ENCODE data around the gene NIPBL. TPM values are rescaled to one million over a fixed set of nuclear protein-coding genes. Genes with fewer than 3 reads are reported as not detected.

Gene NIPBL
- total RNA-seq, 4 donors from 2014 or later = 26.7 to 73.8 (median 64.4) TPM

DNA sequence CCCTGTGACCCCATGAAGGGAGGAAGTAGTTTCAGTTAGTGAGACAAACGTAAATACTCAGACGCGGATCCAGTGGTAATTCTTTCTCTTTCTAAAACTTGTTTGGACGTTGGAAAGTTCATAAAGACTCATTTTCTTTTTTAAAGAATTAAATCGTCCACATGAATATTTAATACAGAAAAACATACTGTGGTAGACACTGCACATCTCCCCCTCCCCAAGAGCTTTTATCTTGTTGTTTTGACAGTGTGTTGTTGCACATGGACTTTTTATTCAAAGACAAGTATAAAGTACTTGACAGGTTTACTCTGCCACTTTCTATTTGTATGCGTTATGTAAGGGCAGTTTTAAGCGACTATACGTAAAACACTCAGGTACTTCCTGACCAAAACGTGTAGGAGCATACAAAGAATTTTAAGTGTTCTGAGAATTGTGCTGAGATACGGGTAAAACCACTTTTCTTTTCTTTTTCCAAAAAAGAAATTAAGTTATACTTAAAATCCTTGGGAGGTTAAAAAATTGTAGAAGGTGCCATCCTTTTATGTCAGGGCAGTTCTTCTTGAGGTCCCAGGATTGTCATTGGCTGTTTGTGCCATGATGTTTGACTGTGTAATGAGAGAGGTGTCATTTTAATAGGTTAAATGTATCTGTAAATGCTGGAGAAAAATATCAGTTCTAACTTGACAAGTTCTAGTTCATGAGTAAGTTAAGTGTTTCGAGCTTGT is 1.3 kb downstream of the NIPBL start:
- H3K36me3 ChIP-seq = no peaks in the 10 kb centered on the region
- H3K4me1 ChIP-seq = peaks cover 25 to 67% (median 47%) of the 10 kb centered on the region in 4 donors
- no peaks in the 10 kb centered on the region for H3K27me3 ChIP-seq
- no peaks in the 10 kb centered on the region for H3K9me3 ChIP-seq
- WGBS, 2 donors (ENCODE audit: low coverage in 1 of 2) = 0 to 1% methylated on average over 11 of the region's 11 CpGs
- in situ Hi-C loops (cut with MboI; ENCODE audit: low pct_ligation_motif_present in 1 of 4, low pct_unique_long_range_greater_than_20kb in 1 of 4, low sequenced_read_pairs in 3 of 4) (loop anchor here in 1 of 4 donors (10.0 kb wide), 1 partner anchor 133 kb away; no protein-coding TSS in a partner anchor), intact Hi-C loops (cut with DNase I; ENCODE audit: low total_unique reads) (no loop called here)
- DNase-seq = no peak
- TF ChIP-seq POLR2A (IDR thresholded peaks at IDR 0.05) = peak; percentile 4
- TF ChIP-seq EP300 (IDR thresholded peaks at IDR 0.05; ENCODE audit: low read depth) = no peak
- TF ChIP-seq POLR2AphosphoS5 (IDR thresholded peaks at IDR 0.05) = no peak
- peak overlapping the region; percentile 66 to 90 (median 84) for H3K4me3 ChIP-seq
- H3K27ac ChIP-seq = peak overlapping the region; percentile 97 to 99 (median 98)

DNA sequence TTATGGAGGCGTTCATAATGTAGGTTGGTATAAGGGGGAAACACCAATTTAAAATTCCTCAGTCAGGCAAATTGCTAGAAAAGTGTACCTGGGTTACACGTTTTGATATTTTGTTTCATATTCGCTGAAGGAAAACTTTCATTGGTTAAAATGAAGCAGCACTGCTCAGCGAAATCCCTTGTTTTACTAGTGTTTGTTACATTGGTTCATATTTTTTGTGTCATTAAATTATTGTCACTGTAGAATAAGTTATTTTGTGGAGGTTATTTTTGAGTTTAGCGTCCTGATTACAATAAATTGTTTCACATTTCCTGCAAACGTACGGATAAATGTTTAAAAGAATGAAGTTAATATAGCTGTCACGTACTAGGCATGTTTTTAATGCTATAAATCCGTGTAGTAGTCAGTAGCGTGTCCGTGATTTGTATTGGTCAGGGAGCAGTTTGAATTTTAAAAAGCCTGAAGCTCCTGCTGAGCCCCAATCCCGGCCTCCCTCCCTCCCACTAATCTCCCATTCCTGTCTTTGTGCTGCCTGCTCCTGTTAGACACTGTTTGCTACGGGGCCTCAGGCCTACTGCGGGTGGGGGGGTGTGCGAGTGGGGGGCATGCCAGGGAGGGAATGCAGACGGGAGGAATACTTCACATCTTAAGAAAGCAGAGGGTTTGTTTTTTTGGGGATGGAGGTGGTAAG is 2.0 kb downstream of the NIPBL start:
- intact Hi-C loops (cut with DNase I; ENCODE audit: low total_unique reads) (no loop called here), in situ Hi-C loops (cut with MboI; ENCODE audit: low pct_ligation_motif_present in 1 of 4, low pct_unique_long_range_greater_than_20kb in 1 of 4, low sequenced_read_pairs in 3 of 4) (loop anchor here in 1 of 4 donors (10.0 kb wide), 1 partner anchor 134 kb away; no protein-coding TSS in a partner anchor)
- no peaks in the 10 kb centered on the region for H3K36me3 ChIP-seq
- H3K27ac ChIP-seq = peak overlapping the region; percentile 97 to 99 (median 98)
- H3K27me3 ChIP-seq = no peaks in the 10 kb centered on the region
- H3K9me3 ChIP-seq = no peaks in the 10 kb centered on the region
- DNase-seq = no peak
- TF ChIP-seq EP300 (IDR thresholded peaks at IDR 0.05; ENCODE audit: low read depth) = no peak
- no peak for TF ChIP-seq POLR2AphosphoS5 (IDR thresholded peaks at IDR 0.05)
- no peak for TF ChIP-seq CTCF (IDR thresholded peaks at IDR 0.05)
- TF ChIP-seq POLR2A (IDR thresholded peaks at IDR 0.05) = no peak
- peak overlapping the region; percentile 66 to 90 (median 84) for H3K4me3 ChIP-seq
- 3% methylated on average over 15 to 16 of the region's 16 CpGs for WGBS, 2 donors (ENCODE audit: low coverage in 1 of 2)
- H3K4me1 ChIP-seq = peaks cover 25 to 69% (median 47%) of the 10 kb centered on the region in 4 donors

- H3K4me1 ChIP-seq = peaks cover 25 to 69% (median 39%) of the 10 kb centered on the region in 4 donors
- in situ Hi-C loops (cut with MboI; ENCODE audit: low pct_ligation_motif_present in 1 of 4, low pct_unique_long_range_greater_than_20kb in 1 of 4, low sequenced_read_pairs in 3 of 4) = loop anchor here in 1 of 4 donors (10.0 kb wide), 1 partner anchor 135 kb away; no protein-coding TSS in a partner anchor
- no peaks in the 10 kb centered on the region for H3K27me3 ChIP-seq
- no peak for TF ChIP-seq EP300 (IDR thresholded peaks at IDR 0.05; ENCODE audit: low read depth)
- TF ChIP-seq CTCF (IDR thresholded peaks at IDR 0.05) = no peak
- no peak for TF ChIP-seq POLR2A (IDR thresholded peaks at IDR 0.05)
- no peak for TF ChIP-seq POLR2AphosphoS5 (IDR thresholded peaks at IDR 0.05)
- peak overlapping the region; percentile 97 to 99 (median 98) for H3K27ac ChIP-seq
- no peaks in the 10 kb centered on the region for H3K9me3 ChIP-seq
- H3K4me3 ChIP-seq = peak overlapping the region in 3 of 4 donors; percentile 66 to 90 (median 86)
- no peak for DNase-seq
- 22 to 27% methylated on average over 2 of the region's 2 CpGs for WGBS, 2 donors (ENCODE audit: low coverage in 1 of 2)
- intact Hi-C loops (cut with DNase I; ENCODE audit: low total_unique reads) = no loop called here
- no peaks in the 10 kb centered on the region for H3K36me3 ChIP-seq
Observed at GRCh38 chr5:36879274-36880033, 2.9 kb downstream of the NIPBL start.

GRCh38 chr5:36880761-36881160 is 4.2 kb downstream of the NIPBL start:
- peaks cover 0 to 4% (median 0%) of the 10 kb centered on the region in 4 donors for H3K36me3 ChIP-seq
- H3K27ac ChIP-seq = peak overlapping the region in 1 of 4 donors; percentile 3
- no peak for DNase-seq
- H3K4me3 ChIP-seq = no peak overlapping the region
- WGBS, 2 donors (ENCODE audit: low coverage in 1 of 2) = 21 to 48% methylated on average over 3 of the region's 3 CpGs
- H3K9me3 ChIP-seq = no peaks in the 10 kb centered on the region
- H3K27me3 ChIP-seq = no peaks in the 10 kb centered on the region
- H3K4me1 ChIP-seq = peaks cover 24 to 67% (median 31%) of the 10 kb centered on the region in 4 donors
- in situ Hi-C loops (cut with MboI; ENCODE audit: low pct_ligation_motif_present in 1 of 4, low pct_unique_long_range_greater_than_20kb in 1 of 4, low sequenced_read_pairs in 3 of 4) = no loop called here
- intact Hi-C loops (cut with DNase I; ENCODE audit: low total_unique reads) = no loop called here
- TF ChIP-seq POLR2AphosphoS5 (IDR thresholded peaks at IDR 0.05) (no peak), POLR2A (IDR thresholded peaks at IDR 0.05) (no peak), EP300 (IDR thresholded peaks at IDR 0.05; ENCODE audit: low read depth) (no peak), CTCF (IDR thresholded peaks at IDR 0.05) (no peak)

All from transverse colon (tissue), 4 donors.